Measurements from ENCODE around the gene ASB1. TPM values are rescaled to one million over a fixed set of nuclear protein-coding genes. Genes with fewer than 3 reads are reported as not detected.

Gene ASB1
- polyA plus RNA-seq, 2 donors, result 10.1 to 10.8 TPM

DNA sequence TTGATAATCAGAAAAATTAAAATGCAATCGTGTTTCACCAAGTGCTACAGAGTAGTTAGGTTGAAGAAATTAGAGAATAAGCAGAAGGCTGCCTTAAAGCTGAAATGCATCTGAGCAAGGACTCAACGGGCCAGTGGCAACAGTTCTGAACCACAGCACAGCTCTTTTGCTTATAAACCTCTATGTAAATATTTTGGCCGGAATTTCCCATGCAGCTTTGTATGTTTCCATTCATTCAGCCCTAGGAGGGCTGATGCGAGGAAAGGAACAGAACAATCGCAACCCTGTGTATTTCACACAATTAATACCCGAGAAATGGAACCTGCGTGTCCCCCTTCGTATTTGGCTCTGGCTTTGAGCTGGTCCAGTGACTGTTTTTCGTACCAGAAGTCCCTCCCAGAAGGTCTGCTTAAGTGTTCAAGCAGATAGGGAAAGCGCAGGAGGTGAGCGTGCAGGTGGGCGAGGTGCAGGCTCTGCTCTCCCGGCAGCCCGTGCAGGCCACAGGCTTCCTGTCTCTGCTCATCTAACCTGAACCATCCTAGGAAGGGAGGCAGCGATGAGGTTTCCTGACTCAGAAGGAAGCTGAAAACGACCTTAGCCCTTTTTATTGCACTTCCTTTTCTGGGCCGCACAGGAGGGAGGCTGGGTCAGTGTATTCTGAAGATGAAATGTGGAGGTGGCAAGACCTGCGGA is 67.3 kb downstream of the ASB1 start:
- Histone ChIP-seq H3K27ac (ENCODE audit: low read depth in 2 of 2, low read length in 1 of 2) (no peak overlapping the region), H3K9me3 (ENCODE audit: control insufficient read depth in 2 of 2, insufficient read depth in 1 of 2, low read depth in 1 of 2, low read length in 1 of 2) (no peaks in the 10 kb centered on the region), H3K4me3 (ENCODE audit: low read depth in 1 of 2, low read length in 2 of 2) (no peak overlapping the region), H3K4me1 (ENCODE audit: control insufficient read depth in 2 of 2, insufficient read depth in 2 of 2, low read length in 1 of 2) (no peaks in the 10 kb centered on the region), H3K36me3 (ENCODE audit: control insufficient read depth in 2 of 2, insufficient read depth in 2 of 2, low read length in 1 of 2) (no peaks in the 10 kb centered on the region), H3K27me3 (ENCODE audit: control insufficient read depth in 1 of 2, insufficient read depth in 2 of 2, low read length in 2 of 2) (no peaks in the 10 kb centered on the region)
- WGBS, 2 donors, result 61 to 76% methylated on average over 18 of the region's 18 CpGs

GRCh38 chr2:238494573-238494961 is 67.8 kb downstream of the ASB1 start:
- H3K4me3 ChIP-seq (ENCODE audit: low read depth in 1 of 2, low read length in 2 of 2), result no peak overlapping the region
- H3K36me3 ChIP-seq (ENCODE audit: control insufficient read depth in 2 of 2, insufficient read depth in 2 of 2, low read length in 1 of 2), result no peaks in the 10 kb centered on the region
- no peak overlapping the region for H3K27ac ChIP-seq (ENCODE audit: low read depth in 2 of 2, low read length in 1 of 2)
- no peaks in the 10 kb centered on the region for H3K4me1 ChIP-seq (ENCODE audit: control insufficient read depth in 2 of 2, insufficient read depth in 2 of 2, low read length in 1 of 2)
- no peaks in the 10 kb centered on the region for H3K9me3 ChIP-seq (ENCODE audit: control insufficient read depth in 2 of 2, insufficient read depth in 1 of 2, low read depth in 1 of 2, low read length in 1 of 2)
- H3K27me3 ChIP-seq (ENCODE audit: control insufficient read depth in 1 of 2, insufficient read depth in 2 of 2, low read length in 2 of 2), result no peaks in the 10 kb centered on the region
- 88 to 89% methylated on average over 16 of the region's 16 CpGs for WGBS, 2 donors

DNA sequence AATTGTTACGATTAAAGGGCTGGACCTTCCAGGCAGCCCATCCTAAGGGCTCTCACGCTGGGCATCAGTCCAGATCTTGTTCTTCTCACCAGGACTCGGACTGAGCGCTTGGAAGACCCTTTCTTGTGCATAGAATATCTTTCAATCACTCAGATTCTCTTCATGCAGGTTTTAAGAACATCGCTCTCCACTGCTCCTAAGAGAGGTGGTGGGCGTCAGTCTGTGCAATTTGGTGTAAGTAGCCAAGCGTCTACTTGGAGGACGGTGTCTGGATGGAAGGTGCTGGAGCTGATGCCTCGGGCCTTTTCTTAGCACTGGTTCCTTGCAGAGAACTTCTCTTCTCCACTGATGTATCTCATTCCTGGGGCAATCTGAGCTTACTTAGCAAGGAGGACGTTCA is 68.7 kb downstream of the ASB1 start:
- 94 to 95% methylated on average over 10 of the region's 10 CpGs for WGBS, 2 donors

GRCh38 chr2:238496756-238497609 is 70.3 kb downstream of the ASB1 start:
- Histone ChIP-seq H3K36me3 (ENCODE audit: control insufficient read depth in 2 of 2, insufficient read depth in 2 of 2, low read length in 1 of 2) (no peaks in the 10 kb centered on the region), H3K27ac (ENCODE audit: low read depth in 2 of 2, low read length in 1 of 2) (no peak overlapping the region), H3K9me3 (ENCODE audit: control insufficient read depth in 2 of 2, insufficient read depth in 1 of 2, low read depth in 1 of 2, low read length in 1 of 2) (no peaks in the 10 kb centered on the region), H3K4me1 (ENCODE audit: control insufficient read depth in 2 of 2, insufficient read depth in 2 of 2, low read length in 1 of 2) (peaks cover 0 to 1% of the 10 kb centered on the region in 2 donors), H3K27me3 (ENCODE audit: control insufficient read depth in 1 of 2, insufficient read depth in 2 of 2, low read length in 2 of 2) (no peaks in the 10 kb centered on the region), H3K4me3 (ENCODE audit: low read depth in 1 of 2, low read length in 2 of 2) (no peak overlapping the region)
- WGBS, 2 donors, result 91 to 94% methylated on average over 23 of the region's 23 CpGs

More for the DNA sequence above, 68.7 kb downstream of the ASB1 start:
- H3K4me3 ChIP-seq (ENCODE audit: low read depth in 1 of 2, low read length in 2 of 2), result no peak overlapping the region
- no peaks in the 10 kb centered on the region for H3K27me3 ChIP-seq (ENCODE audit: control insufficient read depth in 1 of 2, insufficient read depth in 2 of 2, low read length in 2 of 2)
- H3K36me3 ChIP-seq (ENCODE audit: control insufficient read depth in 2 of 2, insufficient read depth in 2 of 2, low read length in 1 of 2), result no peaks in the 10 kb centered on the region
- H3K9me3 ChIP-seq (ENCODE audit: control insufficient read depth in 2 of 2, insufficient read depth in 1 of 2, low read depth in 1 of 2, low read length in 1 of 2), result no peaks in the 10 kb centered on the region
- H3K27ac ChIP-seq (ENCODE audit: low read depth in 2 of 2, low read length in 1 of 2), result no peak overlapping the region
- H3K4me1 ChIP-seq (ENCODE audit: control insufficient read depth in 2 of 2, insufficient read depth in 2 of 2, low read length in 1 of 2), result no peaks in the 10 kb centered on the region

- H3K9me3 ChIP-seq (ENCODE audit: control insufficient read depth in 2 of 2, insufficient read depth in 1 of 2, low read depth in 1 of 2, low read length in 1 of 2), result no peaks in the 10 kb centered on the region
- no peak overlapping the region for H3K4me3 ChIP-seq (ENCODE audit: low read depth in 1 of 2, low read length in 2 of 2)
- peaks cover 0 to 3% of the 10 kb centered on the region in 2 donors for H3K4me1 ChIP-seq (ENCODE audit: control insufficient read depth in 2 of 2, insufficient read depth in 2 of 2, low read length in 1 of 2)
- H3K27ac ChIP-seq (ENCODE audit: low read depth in 2 of 2, low read length in 1 of 2), result no peak overlapping the region
- H3K36me3 ChIP-seq (ENCODE audit: control insufficient read depth in 2 of 2, insufficient read depth in 2 of 2, low read length in 1 of 2), result no peaks in the 10 kb centered on the region
- H3K27me3 ChIP-seq (ENCODE audit: control insufficient read depth in 1 of 2, insufficient read depth in 2 of 2, low read length in 2 of 2), result no peaks in the 10 kb centered on the region
- WGBS, 2 donors, result 93 to 95% methylated on average over 7 of the region's 7 CpGs
Observed at GRCh38 chr2:238497610-238498005, 70.9 kb downstream of the ASB1 start.

DNA sequence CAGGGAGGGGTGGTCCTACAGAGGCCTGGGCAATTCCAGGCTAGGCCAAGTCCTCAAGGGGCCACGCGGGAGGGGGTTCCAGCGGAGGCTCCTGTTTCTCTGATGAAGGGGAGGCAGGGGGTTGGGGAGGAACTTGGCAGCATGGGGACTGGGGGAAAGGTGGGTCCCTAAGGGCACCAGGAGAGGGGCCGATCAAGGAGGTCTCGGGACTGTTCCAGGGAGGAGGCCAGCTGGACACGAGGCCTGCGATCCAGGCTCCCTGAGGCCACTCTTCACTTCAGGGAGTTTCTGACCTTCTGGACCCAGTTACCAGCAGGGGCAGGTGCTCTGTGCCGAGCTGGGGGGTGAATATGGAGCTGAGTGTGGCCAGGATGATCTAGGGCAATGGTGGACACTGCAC is 71.5 kb downstream of the ASB1 start:
- Histone ChIP-seq H3K9me3 (ENCODE audit: control insufficient read depth in 2 of 2, insufficient read depth in 1 of 2, low read depth in 1 of 2, low read length in 1 of 2) (no peaks in the 10 kb centered on the region), H3K36me3 (ENCODE audit: control insufficient read depth in 2 of 2, insufficient read depth in 2 of 2, low read length in 1 of 2) (no peaks in the 10 kb centered on the region), H3K27ac (ENCODE audit: low read depth in 2 of 2, low read length in 1 of 2) (no peak overlapping the region), H3K4me3 (ENCODE audit: low read depth in 1 of 2, low read length in 2 of 2) (no peak overlapping the region), H3K4me1 (ENCODE audit: control insufficient read depth in 2 of 2, insufficient read depth in 2 of 2, low read length in 1 of 2) (peaks cover 0 to 3% of the 10 kb centered on the region in 2 donors), H3K27me3 (ENCODE audit: control insufficient read depth in 1 of 2, insufficient read depth in 2 of 2, low read length in 2 of 2) (no peaks in the 10 kb centered on the region)
- 89 to 92% methylated on average over 8 of the region's 8 CpGs for WGBS, 2 donors

DNA sequence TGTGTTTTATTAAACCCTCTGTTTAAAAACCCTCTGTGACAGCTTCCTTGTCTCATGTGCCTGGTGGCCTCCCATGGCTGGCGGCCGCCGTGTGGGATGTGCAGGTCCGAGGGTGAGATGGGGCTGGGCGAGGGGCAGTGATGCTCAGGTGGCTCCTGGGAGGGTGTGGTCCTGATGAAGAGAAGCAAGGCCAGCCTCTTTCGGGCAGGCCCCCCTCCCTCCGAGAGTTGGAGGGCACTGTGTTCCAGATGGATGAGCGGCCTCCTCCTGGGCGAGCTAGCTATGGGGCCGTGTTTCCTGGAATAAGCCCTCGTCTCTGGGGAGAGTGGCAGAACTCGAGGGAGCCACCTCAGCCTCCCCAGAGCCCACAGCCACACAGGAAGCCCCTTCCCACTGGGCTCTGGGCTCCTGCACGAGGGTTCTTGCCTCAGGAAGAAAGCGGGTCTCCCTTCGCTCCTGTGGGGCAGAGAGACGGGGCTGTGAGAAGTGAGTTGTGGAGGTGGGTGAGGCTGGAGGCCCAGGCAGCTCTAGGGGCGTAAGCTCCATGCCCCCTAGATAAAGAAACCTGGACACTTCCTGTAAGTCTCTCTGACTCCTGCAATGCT is 72.1 kb downstream of the ASB1 start:
- Histone ChIP-seq H3K27ac (ENCODE audit: low read depth in 2 of 2, low read length in 1 of 2) (no peak overlapping the region), H3K4me3 (ENCODE audit: low read depth in 1 of 2, low read length in 2 of 2) (no peak overlapping the region), H3K36me3 (ENCODE audit: control insufficient read depth in 2 of 2, insufficient read depth in 2 of 2, low read length in 1 of 2) (no peaks in the 10 kb centered on the region), H3K27me3 (ENCODE audit: control insufficient read depth in 1 of 2, insufficient read depth in 2 of 2, low read length in 2 of 2) (no peaks in the 10 kb centered on the region), H3K4me1 (ENCODE audit: control insufficient read depth in 2 of 2, insufficient read depth in 2 of 2, low read length in 1 of 2) (peaks cover 0 to 3% of the 10 kb centered on the region in 2 donors), H3K9me3 (ENCODE audit: control insufficient read depth in 2 of 2, insufficient read depth in 1 of 2, low read depth in 1 of 2, low read length in 1 of 2) (no peaks in the 10 kb centered on the region)
- WGBS, 2 donors, result 89% methylated on average over 17 of the region's 17 CpGs

- Histone ChIP-seq H3K9me3 (ENCODE audit: control insufficient read depth in 2 of 2, insufficient read depth in 1 of 2, low read depth in 1 of 2, low read length in 1 of 2) (no peaks in the 10 kb centered on the region), H3K27me3 (ENCODE audit: control insufficient read depth in 1 of 2, insufficient read depth in 2 of 2, low read length in 2 of 2) (no peaks in the 10 kb centered on the region), H3K4me3 (ENCODE audit: low read depth in 1 of 2, low read length in 2 of 2) (no peak overlapping the region), H3K4me1 (ENCODE audit: control insufficient read depth in 2 of 2, insufficient read depth in 2 of 2, low read length in 1 of 2) (peaks cover 0 to 3% of the 10 kb centered on the region in 2 donors), H3K27ac (ENCODE audit: low read depth in 2 of 2, low read length in 1 of 2) (no peak overlapping the region), H3K36me3 (ENCODE audit: control insufficient read depth in 2 of 2, insufficient read depth in 2 of 2, low read length in 1 of 2) (no peaks in the 10 kb centered on the region)
- 87% methylated on average over 21 of the region's 21 CpGs for WGBS, 2 donors
Observed at GRCh38 chr2:238499731-238500580, 73.2 kb downstream of the ASB1 start.

- H3K27ac ChIP-seq (ENCODE audit: low read depth in 2 of 2, low read length in 1 of 2), result no peak overlapping the region
- no peak overlapping the region for H3K4me3 ChIP-seq (ENCODE audit: low read depth in 1 of 2, low read length in 2 of 2)
- 87 to 91% methylated on average over 5 of the region's 5 CpGs for WGBS, 2 donors
- no peaks in the 10 kb centered on the region for H3K36me3 ChIP-seq (ENCODE audit: control insufficient read depth in 2 of 2, insufficient read depth in 2 of 2, low read length in 1 of 2)
- H3K27me3 ChIP-seq (ENCODE audit: control insufficient read depth in 1 of 2, insufficient read depth in 2 of 2, low read length in 2 of 2), result no peaks in the 10 kb centered on the region
- H3K4me1 ChIP-seq (ENCODE audit: control insufficient read depth in 2 of 2, insufficient read depth in 2 of 2, low read length in 1 of 2), result peaks cover 0 to 3% of the 10 kb centered on the region in 2 donors
- H3K9me3 ChIP-seq (ENCODE audit: control insufficient read depth in 2 of 2, insufficient read depth in 1 of 2, low read depth in 1 of 2, low read length in 1 of 2), result no peaks in the 10 kb centered on the region
Observed at GRCh38 chr2:238501311-238501710, 74.6 kb downstream of the ASB1 start.

Measured in esophagus (tissue), 2 donors.